Lower leg skin (tissue), 3 donors: Measurements from ENCODE around the gene CYFIP2.

Experiments used
- CTCF ChIP-seq, 3 donors: fragments of 450-650 bp; IDR thresholded peaks; one replicate each; pipeline ENCODE4 v1.5.1; 2016; ENCODE audit warnings: antibody characterized with exemption in 3 of 3, mild to moderate bottlenecking in 3 of 3, moderate library complexity in 2 of 3
- POLR2A ChIP-seq, 2 donors: fragments of 450-650 bp; IDR thresholded peaks; one replicate each; pipeline ENCODE4 v1.6.1; 2016 to 2017; ENCODE audit warnings: antibody characterized with exemption in 2 of 2, mild to moderate bottlenecking in 1 of 2, moderate library complexity in 1 of 2

GRCh38 chr5:157279605-157280239 is 13.8 kb downstream of the CYFIP2 start:
- TF ChIP-seq POLR2A (IDR thresholded peaks at IDR 0.05), result no peak
- no peak for TF ChIP-seq CTCF (IDR thresholded peaks at IDR 0.05)
